Stimulated activated CD4-positive, alpha-beta T cell treated with anti-CD3 and anti-CD28 coated beads, TNF-alpha, amount 100 ng/mL, for 1 hour (primary cell): Measurements from ENCODE around the gene SMARCD3.

Source experiments
- DNase-seq, 3 donors: peaks; one replicate each; pipeline ENCODE4 v3.0.0-alpha.2; 2020; ENCODE audit warnings: low read depth in 3 of 3, low spot score in 1 of 3

SMARCD3 gene

DNA sequence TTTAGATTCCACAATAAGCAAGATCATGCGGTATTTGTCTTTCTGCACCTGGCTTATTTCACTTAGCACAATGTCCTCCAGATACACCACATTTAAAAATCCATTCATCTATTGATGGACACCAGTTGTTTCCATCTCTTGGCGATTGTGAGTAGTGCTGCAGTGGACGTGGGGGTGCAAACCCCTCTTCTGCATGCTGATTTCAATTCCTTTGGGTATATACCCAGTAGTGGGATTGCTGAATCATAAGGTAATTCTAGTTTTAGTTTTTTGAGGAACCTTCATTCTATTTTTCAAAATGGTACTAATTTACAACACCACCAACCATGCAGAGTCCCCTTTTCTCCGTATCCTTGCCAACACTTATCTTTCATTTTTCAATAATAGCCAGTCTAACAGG lies 59.5 kb downstream of the SMARCD3 start:
- DNase-seq: no peak
